ENCODE results near the gene HPX. TPM values are rescaled to one million over a fixed set of nuclear protein-coding genes. Genes with fewer than 3 reads are reported as not detected.

Gene HPX
- total RNA-seq, 1 donor from 2014 or later, result 0.40 TPM

GRCh38 chr11:6457581-6458320, 17.0 kb upstream of the HPX start:
- ChIA-PET CTCF (no interaction called here), POLR2A (no interaction called here)
- DNase-seq (no peak), ATAC-seq (ENCODE audit: low read depth) (no peak)
- Mint-ChIP-seq H3K36me3 (ENCODE audit: low read depth) (peaks cover 33% of the 10 kb centered on the region), H3K9me3 (no peaks in the 10 kb centered on the region), H3K4me3 (no peak overlapping the region), H3K4me1 (no peaks in the 10 kb centered on the region), H3K27ac (no peak overlapping the region), H3K27me3 (no peaks in the 10 kb centered on the region)
- TF ChIP-seq, protein P1, sequence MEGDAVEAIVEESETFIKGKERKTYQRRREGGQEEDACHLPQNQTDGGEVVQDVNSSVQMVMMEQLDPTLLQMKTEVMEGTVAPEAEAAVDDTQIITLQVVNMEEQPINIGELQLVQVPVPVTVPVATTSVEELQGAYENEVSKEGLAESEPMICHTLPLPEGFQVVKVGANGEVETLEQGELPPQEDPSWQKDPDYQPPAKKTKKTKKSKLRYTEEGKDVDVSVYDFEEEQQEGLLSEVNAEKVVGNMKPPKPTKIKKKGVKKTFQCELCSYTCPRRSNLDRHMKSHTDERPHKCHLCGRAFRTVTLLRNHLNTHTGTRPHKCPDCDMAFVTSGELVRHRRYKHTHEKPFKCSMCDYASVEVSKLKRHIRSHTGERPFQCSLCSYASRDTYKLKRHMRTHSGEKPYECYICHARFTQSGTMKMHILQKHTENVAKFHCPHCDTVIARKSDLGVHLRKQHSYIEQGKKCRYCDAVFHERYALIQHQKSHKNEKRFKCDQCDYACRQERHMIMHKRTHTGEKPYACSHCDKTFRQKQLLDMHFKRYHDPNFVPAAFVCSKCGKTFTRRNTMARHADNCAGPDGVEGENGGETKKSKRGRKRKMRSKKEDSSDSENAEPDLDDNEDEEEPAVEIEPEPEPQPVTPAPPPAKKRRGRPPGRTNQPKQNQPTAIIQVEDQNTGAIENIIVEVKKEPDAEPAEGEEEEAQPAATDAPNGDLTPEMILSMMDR (IDR thresholded peaks at IDR 0.05), result no peak
- intact Hi-C loops (cut with micrococcal nuclease), result no loop called here

DNA sequence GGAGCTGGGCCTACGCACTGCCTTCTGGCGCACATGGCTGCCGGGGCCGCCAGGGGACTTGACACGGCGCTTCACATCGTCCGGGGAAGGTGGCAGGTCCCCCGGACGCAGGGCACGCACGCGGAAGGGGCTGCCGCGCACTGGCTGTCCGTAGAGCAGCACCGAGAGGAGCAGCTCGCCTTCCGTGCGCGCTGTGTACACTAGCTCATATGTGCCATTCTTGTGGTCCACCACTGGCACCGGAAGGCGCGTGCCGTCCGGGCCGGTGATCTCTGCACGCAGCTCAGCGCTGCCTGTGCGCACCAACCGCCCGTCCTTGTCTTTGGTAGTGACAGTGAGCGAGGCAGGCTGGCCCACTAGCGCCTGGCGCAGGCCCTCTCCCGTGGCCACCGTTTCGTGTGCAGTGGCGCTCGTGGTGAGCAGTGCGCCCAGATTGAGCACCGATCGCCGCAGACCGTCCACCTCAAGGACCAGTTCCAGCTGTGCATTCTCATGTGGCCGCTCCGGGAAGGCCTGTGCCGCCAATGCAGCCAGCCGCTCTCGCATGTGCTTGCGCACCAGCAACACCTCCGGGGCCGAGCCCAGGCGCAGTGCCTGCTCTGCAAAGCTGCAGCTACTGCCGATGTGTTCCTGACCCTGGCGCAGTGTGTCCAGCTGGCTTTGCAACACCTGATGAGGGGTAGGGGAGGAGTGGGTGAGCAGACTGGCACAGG, 15.7 kb upstream of the HPX start:
- ATAC-seq (ENCODE audit: low read depth), result no peak
- Mint-ChIP-seq H3K27me3 (no peaks in the 10 kb centered on the region), H3K4me3 (no peak overlapping the region), H3K4me1 (no peaks in the 10 kb centered on the region), H3K36me3 (ENCODE audit: low read depth) (peaks cover 33% of the 10 kb centered on the region), H3K27ac (no peak overlapping the region), H3K9me3 (no peaks in the 10 kb centered on the region)
- ChIA-PET POLR2A (no interaction called here), CTCF (interaction anchor here (1.1 kb wide), 1 partner anchor 13 kb away, joined by 4 read pairs; no protein-coding TSS in a partner anchor)
- intact Hi-C loops (cut with micrococcal nuclease), result no loop called here
- DNase-seq, result no peak
- TF ChIP-seq, protein P1 (IDR thresholded peaks at IDR 0.05), result no peak

DNA sequence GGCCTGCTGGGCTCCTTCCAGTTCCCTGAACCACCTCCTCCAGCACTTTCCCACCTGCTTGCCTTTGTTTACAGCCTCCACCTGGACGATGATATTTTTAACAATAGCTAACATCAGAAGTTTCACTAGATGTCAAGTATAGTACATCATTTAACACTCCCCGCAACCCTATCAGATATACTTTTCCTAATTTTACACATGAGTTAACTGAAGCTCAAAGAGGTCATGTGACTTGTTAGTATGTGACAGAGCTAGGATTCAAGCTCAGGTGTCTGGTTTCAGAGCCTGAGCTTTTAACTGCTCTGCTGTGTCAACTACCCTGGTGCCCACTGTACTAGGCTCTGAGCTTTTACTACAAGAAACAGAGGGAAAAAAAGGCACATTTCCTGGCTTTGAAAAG, 14.3 kb upstream of the HPX start:
- no peaks in the 10 kb centered on the region for H3K9me3 Mint-ChIP-seq
- ChIA-PET POLR2A (no interaction called here), CTCF (interaction anchor here (0.6 to 1.6 kb wide), 3 partner anchors 10 to 76 kb away, joined by 3 read pairs; no protein-coding TSS in a partner anchor)
- H3K27ac Mint-ChIP-seq, result no peak overlapping the region
- no peak for DNase-seq
- H3K4me1 Mint-ChIP-seq, result no peaks in the 10 kb centered on the region
- H3K36me3 Mint-ChIP-seq (ENCODE audit: low read depth), result peaks cover 28% of the 10 kb centered on the region
- no peak for ATAC-seq (ENCODE audit: low read depth)
- no peaks in the 10 kb centered on the region for H3K27me3 Mint-ChIP-seq
- intact Hi-C loops (cut with micrococcal nuclease), result no loop called here
- H3K4me3 Mint-ChIP-seq, result no peak overlapping the region
- TF ChIP-seq, protein P1 (IDR thresholded peaks at IDR 0.05), result no peak

GRCh38 chr11:6453152-6453551, 12.4 kb upstream of the HPX start:
- POLR2A ChIA-PET, result no interaction called here
- intact Hi-C loops (cut with micrococcal nuclease), result no loop called here
- Mint-ChIP-seq H3K4me3 (no peak overlapping the region), H3K9me3 (no peaks in the 10 kb centered on the region), H3K36me3 (ENCODE audit: low read depth) (peaks cover 25% of the 10 kb centered on the region), H3K4me1 (no peaks in the 10 kb centered on the region), H3K27ac (no peak overlapping the region), H3K27me3 (no peaks in the 10 kb centered on the region)
- TF ChIP-seq, protein P1 (IDR thresholded peaks at IDR 0.05), result no peak
- DNase-seq, result no peak
- CTCF ChIA-PET, result interaction anchor here (2.0 to 2.3 kb wide), 2 partner anchors 10 to 74 kb away, joined by 8 to 12 read pairs; no protein-coding TSS in a partner anchor
- no peak for ATAC-seq (ENCODE audit: low read depth)

GRCh38 chr11:6452219-6452618, 11.4 kb upstream of the HPX start:
- no peaks in the 10 kb centered on the region for H3K4me1 Mint-ChIP-seq
- POLR2A ChIA-PET, result interaction anchor here (0.6 kb wide), 1 partner anchor 62 kb away, joined by 3 read pairs; the partner anchor contains the start of gene SMPD1
- no peak overlapping the region for H3K27ac Mint-ChIP-seq
- CTCF ChIA-PET, result interaction anchor here (2.0 to 2.3 kb wide), 2 partner anchors 9 to 74 kb away, joined by 8 to 12 read pairs; no protein-coding TSS in a partner anchor
- no peaks in the 10 kb centered on the region for H3K9me3 Mint-ChIP-seq
- no peak overlapping the region for H3K4me3 Mint-ChIP-seq
- peaks cover 21% of the 10 kb centered on the region for H3K36me3 Mint-ChIP-seq (ENCODE audit: low read depth)
- no peaks in the 10 kb centered on the region for H3K27me3 Mint-ChIP-seq
- intact Hi-C loops (cut with micrococcal nuclease), result no loop called here
- DNase-seq (no peak), ATAC-seq (ENCODE audit: low read depth) (no peak)
- TF ChIP-seq, protein P1 (IDR thresholded peaks at IDR 0.05), result no peak
